ENCODE measurements around the gene CCDC66.

The CCDC66 gene

DNA sequence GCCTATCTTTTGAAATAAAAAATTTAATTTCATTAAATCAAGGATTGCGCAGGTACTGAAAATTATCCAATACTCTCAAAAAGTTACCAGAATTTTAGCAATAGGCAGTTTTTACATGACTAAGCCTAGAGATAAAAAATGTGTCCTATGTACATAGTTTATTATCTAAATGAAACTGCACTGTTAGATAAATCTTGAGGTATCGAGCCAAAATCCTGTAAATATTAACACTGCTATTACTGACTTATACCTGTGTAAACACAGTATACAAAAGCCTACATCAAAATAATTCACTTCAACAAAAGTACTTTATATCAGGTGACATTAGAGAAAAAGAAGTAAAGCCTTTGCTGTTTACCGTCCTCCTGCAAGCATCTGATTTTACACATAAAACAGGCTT is 65.4 kb downstream of the CCDC66 start:
- DNase-seq (ENCODE audit: low read depth), result no peak
- no peak overlapping the region for H3K4me3 ChIP-seq (ENCODE audit: low read depth, low read length)
- TF ChIP-seq, protein P1, sequence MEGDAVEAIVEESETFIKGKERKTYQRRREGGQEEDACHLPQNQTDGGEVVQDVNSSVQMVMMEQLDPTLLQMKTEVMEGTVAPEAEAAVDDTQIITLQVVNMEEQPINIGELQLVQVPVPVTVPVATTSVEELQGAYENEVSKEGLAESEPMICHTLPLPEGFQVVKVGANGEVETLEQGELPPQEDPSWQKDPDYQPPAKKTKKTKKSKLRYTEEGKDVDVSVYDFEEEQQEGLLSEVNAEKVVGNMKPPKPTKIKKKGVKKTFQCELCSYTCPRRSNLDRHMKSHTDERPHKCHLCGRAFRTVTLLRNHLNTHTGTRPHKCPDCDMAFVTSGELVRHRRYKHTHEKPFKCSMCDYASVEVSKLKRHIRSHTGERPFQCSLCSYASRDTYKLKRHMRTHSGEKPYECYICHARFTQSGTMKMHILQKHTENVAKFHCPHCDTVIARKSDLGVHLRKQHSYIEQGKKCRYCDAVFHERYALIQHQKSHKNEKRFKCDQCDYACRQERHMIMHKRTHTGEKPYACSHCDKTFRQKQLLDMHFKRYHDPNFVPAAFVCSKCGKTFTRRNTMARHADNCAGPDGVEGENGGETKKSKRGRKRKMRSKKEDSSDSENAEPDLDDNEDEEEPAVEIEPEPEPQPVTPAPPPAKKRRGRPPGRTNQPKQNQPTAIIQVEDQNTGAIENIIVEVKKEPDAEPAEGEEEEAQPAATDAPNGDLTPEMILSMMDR (IDR thresholded peaks at IDR 0.05; ENCODE audit: insufficient read depth, low read depth, low read length, missing control alignments), result no peak

DNA sequence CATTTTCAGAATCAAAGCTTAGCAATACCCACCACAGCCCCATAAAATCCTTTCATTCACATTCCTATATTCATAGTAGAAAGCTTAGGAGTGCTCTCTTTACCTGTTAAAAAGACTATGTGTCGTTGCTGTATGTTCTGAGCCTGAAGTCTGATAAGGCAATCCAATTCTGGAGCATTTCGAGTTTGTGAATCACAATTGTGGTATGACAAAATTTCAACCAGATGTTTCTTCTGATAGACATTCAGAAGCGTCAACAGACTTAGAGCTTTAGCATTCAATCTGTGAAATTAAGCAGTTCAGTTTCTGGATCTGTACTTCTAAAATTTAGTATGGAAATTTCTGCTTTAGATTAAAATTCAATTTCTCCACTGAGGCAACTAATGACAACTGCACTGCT is 67.8 kb downstream of the CCDC66 start:
- H3K4me3 ChIP-seq (ENCODE audit: low read depth, low read length), result no peak overlapping the region
- TF ChIP-seq, protein P1 (IDR thresholded peaks at IDR 0.05; ENCODE audit: insufficient read depth, low read depth, low read length, missing control alignments), result no peak
- DNase-seq (ENCODE audit: low read depth), result no peak

DNA sequence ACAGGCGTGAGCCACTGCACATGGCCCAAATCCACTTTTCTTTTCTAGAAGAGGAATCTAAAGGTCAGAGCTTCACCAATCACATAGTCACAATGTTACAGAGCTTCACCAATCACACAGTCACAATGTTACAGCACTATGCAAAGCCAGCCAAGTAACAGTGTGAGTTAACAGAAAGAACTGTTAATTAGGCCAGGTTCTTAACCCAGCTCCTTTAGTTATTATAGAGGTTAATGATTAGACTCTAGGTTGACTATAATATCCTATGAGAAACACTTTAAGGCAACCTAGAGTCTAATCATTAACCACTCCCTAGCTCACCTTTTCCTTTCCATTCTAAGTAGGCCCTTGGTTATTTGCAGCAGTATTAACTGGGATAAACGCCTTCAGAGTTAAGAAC is 72.1 kb downstream of the CCDC66 start:
- TF ChIP-seq, protein P1 (IDR thresholded peaks at IDR 0.05; ENCODE audit: insufficient read depth, low read depth, low read length, missing control alignments), result no peak
- H3K4me3 ChIP-seq (ENCODE audit: low read depth, low read length), result no peak overlapping the region
- no peak for DNase-seq (ENCODE audit: low read depth)

DNA sequence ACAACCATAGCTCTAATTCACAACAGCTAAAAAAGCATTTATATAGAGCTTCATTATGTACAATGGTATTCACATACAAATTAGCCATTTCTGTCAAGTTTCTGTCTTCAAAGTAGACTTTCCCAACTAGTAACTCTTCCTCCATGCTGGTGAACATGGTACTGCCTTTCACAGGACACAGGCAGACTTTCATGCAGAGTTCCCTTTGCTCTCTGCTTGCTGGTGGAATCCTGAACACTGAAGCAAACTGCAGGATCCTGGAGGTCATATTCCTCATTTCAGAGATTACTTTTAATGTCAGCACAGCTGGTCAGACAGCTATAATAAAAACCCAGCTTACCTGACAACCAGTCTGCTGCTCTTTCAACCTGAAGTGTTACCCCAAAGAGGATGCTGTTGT is 72.5 kb downstream of the CCDC66 start:
- H3K4me3 ChIP-seq (ENCODE audit: low read depth, low read length), result no peak overlapping the region
- no peak for DNase-seq (ENCODE audit: low read depth)
- TF ChIP-seq, protein P1 (IDR thresholded peaks at IDR 0.05; ENCODE audit: insufficient read depth, low read depth, low read length, missing control alignments), result no peak

- no peak for DNase-seq (ENCODE audit: low read depth)
- TF ChIP-seq, protein P1 (IDR thresholded peaks at IDR 0.05; ENCODE audit: insufficient read depth, low read depth, low read length, missing control alignments), result no peak
- H3K4me3 ChIP-seq (ENCODE audit: low read depth, low read length), result no peak overlapping the region
Observed at GRCh38 chr3:56630966-56631365, 74.0 kb downstream of the CCDC66 start.

DNA sequence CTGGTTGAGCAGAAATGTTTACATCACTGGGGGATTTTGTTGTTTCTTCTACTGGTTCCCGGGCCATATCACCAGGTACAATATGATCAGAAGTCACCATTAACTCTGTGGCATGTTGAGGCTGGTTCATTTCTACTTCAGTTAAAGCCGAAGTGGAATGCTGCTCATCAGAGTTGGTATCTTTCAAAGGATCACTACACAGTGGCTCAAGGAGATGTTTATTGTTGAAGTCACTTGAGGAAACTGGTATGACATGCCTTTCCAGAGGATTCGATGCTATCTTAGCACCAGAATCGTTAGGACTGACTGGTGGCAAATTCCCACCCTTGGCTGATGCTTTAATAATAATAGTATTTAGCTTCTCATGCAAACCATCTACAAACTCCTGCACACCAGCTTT is 76.2 kb downstream of the CCDC66 start:
- no peak for DNase-seq (ENCODE audit: low read depth)
- H3K4me3 ChIP-seq (ENCODE audit: low read depth, low read length), result no peak overlapping the region
- TF ChIP-seq, protein P1 (IDR thresholded peaks at IDR 0.05; ENCODE audit: insufficient read depth, low read depth, low read length, missing control alignments), result no peak

All from GM12865 (cell line).